NCI-H1105 treated with DMSO at 0.1 percent for 48 hours (cell line): Measurements from ENCODE around the gene CRACR2B.

ENCODE experiments used
- DNase-seq: peaks from one replicate; lab custom pipeline; 2025; lab: John Stamatoyannopoulos, UW

The CRACR2B gene

DNA sequence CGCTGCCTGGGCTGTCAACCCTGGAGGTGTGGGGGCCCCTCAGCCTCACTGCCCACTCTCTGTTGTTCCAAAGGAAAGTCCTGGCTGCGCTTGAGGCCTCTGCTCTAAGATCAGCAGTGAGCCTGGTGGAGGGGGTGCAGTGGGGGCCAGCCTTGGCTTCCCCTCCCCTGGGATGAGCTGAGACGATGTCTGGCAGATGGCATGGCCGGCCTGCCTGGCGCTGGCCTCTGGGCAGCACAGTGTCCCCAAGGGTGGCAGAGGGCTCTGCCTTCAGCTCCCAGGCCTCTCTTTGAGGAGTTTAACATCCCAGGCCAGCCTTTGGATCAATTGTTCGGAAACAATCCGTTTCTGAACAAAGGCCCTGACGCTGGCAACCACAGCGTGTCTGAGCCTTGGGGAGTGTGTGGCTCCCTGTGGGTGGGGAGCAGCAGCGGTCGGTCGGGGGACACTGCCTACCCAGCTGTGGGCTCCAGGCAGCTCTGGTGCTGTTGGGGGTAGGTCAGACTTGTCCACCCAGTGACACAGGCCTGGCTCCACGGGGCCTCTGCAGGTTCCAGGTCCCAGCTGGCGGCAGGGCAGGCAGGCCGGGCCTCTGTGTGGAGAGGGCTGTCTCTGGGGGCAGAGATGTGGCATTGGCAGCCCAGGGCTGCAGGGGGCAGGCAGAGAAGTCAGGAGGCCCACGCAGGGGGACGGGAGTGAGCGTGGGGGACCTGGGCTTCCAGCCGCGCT is 27.0 kb downstream of the CRACR2B start:
- no peak for DNase-seq

DNA sequence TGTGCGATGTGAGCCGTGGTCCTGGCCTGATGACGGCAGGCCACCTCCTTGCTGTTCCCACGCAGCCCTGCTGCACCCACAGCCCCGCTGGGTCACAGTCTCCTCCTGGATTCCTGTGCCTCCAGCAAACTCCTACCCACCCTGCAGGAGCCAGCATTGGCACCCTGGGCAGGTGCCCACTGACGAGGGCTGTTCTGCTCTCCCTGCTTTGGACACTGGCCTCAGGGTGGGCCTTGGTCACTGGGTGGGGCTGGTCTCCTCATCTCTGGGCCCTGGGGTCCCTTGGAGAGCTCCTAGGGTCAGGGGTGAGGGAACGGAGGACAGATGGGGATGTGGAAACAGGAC is 27.6 kb downstream of the CRACR2B start:
- no peak for DNase-seq

DNA sequence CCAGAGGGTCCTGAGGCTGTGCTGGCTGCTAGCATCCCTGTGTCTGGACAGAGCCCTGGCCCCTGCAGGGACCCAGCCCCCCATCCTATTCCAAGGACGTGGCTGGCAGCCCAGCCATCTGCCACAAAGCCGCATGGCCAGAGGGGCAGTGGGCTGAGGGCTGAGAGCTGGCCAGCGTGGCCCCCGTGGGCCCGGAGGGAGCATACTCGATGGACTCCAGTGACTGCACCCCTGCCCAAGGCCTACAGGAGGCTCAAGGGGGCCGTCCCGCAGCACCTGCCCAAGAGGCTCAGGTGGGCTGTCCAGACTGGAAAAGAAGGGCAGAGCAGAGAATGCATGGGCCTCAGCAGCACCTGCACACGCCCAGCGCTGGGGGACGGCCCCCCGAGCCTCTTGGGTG is 28.1 kb downstream of the CRACR2B start:
- no peak for DNase-seq

DNA sequence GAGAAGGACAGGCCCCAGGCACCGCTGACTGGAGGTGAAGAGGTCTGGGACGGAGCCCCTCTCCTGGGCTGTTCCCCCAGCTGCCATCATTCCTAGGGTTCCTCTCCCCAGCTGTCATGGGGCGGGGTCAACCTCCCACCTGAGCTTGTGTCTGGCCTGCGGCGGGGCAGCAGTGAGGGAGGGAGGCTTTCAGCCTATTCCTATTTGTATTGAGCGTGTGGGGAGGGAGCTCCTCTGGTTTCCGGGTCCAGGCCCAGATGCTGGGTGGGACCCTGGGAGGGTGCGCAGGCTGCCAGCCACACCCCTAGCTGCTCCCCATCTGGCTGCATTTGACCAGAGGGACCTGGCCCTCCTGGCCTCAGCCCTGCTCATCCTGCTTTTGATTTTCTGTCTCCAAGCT is 28.7 kb downstream of the CRACR2B start:
- no peak for DNase-seq

DNA sequence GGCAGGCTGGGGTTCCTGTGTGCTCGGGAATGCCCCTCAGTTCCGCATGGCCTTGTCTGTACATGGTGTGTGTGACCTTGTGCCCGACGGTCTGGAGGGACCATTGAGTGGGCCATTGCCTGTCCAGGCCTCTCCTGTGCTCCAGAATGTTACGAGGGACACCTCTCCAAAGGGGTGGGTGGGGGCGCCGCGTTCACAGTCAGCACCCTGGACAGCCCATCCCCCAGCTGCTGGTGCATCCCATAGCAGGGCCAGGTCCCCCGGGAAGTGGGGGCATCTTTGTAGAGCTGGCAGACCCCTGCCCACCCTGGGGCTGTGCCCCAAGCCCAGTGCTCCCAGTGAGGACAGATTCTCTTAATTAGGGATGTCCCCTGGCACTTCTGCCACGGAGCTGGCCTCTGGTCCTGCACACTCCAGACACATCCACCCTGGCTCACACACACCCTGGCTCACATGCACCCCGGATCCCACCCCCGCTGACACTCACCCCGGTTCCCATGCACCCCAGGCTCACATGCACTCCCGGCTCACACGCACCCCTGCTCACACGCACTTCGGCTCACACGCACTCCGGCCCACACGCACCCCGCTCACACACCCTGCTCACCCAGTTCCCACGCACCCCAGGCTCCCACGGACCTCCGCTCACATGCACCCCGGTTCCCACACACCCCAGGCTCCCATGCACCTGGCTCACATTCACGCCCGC is 30.5 kb downstream of the CRACR2B start:
- DNase-seq, result no peak

DNA sequence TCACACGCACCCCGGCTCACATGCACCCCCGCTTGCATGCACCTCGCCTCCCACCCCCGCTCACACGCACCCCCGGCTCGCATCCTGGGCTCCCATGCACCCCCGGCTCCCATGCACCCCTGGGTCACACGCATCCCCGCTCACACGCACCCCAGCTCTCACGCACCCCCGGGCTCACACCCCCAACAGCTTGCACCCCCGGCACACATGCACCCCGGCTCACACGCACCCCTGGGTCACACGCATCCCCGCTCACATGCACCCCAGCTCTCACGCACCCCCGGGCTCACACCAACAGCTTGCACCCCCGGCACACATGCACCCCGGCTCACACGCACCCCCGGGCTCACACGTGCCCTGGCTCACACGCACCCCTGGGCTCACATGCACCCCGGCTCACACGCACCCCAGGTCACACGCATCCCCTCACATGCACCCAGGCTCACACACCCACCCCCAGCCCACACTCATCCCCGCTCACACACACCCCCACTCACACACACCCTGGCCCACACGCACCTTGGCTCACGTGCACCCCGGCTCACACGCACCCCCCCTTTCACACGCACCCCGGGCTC is 31.1 kb downstream of the CRACR2B start:
- DNase-seq, result no peak

DNA sequence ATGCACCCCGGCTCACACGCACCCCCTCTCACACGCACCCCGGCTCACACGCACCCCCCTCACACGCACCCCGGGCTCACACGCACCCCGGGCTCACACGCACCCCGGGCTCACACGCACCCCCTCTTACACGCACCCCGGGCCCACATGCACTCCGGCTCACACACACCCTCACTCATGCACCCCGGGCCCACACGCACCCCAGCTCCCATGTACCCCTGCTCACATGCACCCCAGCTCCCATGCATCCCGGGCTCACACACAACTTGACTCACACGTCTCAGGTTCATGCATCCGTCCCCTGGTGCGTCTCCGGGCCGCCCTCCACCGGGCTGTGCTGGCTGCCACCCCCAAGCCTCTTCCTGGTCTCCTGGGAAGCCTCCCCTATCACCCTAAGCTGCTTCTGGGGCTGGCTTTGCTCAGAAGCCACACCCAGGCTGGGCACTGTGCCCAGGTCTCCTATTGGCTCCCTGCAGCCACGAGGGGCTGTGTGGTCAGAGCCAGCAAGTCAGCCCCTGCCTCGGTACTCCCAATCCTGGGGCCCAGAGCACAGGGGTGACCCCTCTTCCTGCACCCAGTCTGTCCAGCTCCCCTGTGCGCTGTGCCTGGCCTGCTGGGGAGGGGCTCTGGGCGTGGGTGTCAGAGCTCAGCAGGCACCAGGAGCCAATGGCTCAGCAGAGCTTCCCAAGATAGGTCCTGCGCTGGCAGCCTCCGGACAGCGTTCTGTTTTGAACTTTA is 31.8 kb downstream of the CRACR2B start:
- peak; percentile 81 for DNase-seq

DNA sequence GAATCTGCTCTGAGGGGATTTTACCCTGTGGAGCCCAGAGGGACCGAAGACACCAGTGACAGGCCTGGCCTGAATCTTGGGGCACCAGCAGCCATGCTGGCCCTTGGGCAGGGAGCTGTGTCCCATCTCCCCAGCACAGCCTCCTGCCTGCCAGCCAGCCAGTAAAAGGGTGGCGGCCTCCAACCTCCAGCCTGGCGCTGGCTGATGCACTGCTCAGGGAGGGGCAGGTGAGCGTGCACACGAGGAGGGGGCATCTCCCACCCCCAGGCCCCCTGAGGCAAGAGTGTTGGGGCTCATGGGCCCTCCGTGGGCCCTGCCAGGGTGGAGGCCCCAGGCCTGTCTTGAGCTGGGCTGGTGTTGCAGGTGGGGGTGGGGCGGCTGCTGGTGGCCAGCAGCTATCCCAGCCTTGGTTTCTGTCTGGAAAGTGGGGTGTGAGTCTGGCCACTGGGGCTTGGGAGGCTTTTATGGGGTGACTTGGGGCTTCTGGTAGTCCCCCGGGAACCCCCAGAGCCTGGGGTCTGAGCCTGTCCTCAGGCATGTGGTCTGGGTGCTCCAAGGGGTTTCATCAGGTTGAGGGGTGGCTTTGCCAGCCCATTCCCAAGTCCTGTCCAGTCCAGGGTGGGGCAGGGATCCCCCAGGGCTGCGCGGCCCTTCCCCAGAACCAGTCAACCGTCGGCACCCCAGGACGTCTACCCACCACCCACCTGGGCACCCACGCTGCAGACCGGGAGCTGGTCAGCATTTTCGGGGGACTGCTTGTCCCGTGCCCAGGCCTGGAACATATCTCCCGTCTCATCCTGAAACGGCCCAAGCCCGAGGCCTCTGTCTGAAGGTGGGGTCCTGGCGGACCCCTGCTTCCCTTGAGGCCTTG is 32.8 kb downstream of the CRACR2B start:
- no peak for DNase-seq

DNA sequence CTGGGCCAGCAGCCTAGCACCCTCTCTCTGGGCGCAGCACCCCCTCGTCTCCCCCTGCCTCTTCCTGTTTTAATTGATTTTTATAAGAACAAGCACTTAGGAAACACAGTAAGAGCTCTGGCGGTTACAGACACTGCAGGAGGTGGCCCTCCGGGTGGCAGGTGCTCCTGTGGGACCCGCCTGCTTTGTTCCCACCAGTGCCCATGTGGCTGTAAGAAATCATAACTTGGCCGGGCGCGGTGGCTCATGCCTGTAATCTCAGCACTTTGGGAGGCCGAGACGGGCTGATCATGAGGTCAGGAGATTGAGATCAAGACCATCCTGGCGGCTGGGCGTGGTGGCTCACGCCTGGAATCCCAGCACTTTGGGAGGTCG is 33.4 kb downstream of the CRACR2B start:
- DNase-seq, result no peak

DNA sequence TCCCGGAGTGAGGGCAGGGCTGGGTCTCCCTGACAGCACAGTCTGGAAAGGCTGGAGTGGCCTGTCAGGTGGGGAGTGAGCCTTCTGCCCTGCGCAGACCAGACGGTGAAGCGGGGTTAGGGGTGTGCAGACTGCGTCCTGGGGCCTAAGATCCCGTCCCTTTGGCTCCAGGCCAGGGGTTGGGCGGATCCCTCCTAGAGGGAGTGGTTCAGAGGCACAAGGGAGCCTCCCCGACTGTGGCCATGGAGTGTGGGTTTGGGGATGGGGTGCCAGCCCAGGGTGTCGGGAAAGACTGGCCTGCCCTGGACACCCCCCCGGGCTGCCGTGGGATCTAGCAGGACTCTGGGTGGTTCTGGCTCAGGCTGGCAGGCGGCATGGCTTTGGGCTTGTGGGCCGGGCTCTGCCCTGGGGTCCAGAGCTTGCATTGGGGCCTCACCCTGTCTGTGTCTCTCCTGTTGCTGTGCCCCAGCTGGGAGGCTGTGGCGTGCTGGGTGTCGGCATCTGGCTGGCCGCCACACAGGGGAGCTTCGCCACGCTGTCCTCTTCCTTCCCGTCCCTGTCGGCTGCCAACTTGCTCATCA is 34.5 kb downstream of the CRACR2B start:
- DNase-seq, result no peak

DNA sequence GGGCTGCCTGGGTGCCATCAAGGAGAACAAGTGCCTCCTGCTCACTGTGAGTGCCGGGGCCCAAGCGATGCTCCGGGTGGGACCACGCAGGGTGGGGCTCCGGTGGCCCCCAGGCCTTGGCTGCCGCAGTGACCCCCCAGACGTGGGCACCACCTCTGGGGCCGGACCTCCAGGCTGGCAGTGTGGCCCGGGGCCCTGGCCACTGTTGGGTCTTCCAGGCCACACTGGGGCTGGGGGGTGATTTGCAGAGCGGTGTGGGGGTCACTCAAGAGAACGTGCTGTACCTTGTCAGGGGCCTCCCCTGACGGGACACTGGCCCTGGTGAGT is 34.9 kb downstream of the CRACR2B start:
- DNase-seq, result no peak

DNA sequence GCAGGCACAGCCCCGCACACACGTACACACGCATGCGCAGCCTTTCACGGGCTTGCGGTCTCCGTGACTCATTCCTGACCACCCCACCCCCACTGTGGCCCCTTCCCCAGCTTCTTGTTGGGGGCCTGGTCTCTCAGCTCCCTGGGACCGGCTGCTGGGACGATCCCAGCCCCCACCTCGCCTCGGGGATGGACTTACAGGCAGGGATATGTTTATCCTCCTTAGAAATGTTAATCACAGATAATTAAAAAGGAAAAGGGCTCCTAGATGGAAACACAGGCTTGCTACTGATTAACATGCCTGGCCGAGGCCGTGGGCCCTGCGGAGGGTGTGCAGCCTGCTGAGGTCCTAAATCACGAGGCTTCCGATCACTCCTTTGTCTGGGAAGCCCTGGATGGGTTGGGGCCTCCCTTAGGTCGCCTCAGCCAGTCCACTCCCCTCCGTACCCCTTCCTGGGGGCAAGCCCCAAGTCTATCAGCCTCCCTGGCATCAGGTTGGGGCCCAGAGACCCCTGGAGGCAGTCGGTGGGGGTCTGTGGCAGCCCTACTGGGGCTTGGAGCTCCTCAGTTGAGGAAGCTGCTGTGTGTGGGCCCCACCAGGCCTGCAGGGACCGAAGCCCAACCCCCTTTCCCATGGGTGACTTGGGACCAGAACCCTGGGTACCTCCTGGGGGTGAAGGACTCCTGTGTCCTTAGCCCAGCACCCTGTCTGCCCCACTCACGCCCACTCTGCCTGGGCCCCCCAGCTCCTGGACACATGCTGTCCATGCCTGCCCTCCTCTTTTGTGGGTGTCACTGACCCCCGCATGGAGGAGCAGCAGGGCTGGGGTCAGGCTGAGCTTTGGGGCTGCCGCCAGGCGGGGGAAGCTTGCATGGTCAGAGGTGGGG is 35.5 kb downstream of the CRACR2B start:
- no peak for DNase-seq

DNA sequence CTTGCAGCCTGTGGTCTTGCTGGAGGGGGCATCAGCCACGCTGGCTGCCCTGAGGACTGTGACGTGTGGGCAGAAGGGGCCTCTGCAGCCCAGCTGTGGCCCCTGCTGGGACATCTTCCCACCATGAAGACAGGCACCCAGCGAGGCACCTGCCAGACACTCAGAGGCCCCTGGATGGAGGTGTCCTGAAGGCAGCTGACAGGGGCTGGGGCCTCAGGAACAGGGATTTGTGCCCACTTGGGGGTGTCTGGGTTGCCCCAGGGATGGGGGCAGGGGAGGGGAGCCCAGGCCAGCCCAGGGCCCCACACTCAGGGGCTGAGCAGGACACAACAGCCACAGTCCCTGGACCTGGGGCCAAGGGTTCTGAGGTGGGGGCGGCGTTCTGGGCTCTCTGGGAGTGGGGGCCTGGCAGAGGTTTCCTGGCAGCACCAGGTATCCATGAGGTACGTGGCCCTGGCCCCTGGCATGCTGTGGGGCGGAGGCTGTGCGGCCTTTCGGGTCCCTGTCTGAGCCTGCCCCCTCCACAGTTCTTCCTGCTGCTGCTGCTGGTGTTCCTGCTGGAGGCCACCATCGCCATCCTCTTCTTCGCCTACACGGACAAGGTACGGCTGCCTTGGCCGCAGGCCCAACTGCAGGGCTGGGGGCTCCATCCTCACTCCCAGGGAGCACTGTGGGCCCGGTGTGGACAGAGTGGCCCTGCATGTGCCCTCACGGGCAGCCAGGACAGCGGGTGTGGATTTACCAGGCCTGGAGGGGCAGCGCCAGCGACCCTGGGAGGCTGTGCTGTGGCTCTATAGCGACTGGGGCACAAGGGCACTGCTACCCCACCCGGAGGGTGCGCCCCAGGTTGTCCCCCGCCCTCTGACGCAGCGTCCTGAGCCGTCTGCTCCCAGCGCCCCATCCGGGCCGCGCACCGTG is 36.5 kb downstream of the CRACR2B start:
- no peak for DNase-seq

DNA sequence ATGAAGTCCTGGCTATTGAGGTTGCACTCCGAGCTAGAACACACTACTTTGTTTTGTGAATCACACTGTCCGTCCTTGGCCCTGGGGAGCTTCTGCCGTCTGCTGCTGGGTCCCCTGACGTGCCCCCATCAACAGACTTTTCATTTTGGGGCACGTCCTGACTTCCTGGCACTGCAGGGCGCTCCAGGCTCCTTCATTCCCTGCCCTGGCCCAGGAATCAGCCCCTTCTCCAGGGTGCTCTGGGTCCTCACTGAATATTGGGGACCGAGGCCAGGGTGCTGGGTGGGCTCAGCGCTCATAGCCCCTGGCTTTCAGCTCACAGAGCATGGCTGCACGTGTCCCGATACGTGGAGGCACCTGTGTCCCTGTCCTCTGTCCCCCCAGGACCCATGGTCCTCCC is 37.2 kb downstream of the CRACR2B start:
- no peak for DNase-seq

DNA sequence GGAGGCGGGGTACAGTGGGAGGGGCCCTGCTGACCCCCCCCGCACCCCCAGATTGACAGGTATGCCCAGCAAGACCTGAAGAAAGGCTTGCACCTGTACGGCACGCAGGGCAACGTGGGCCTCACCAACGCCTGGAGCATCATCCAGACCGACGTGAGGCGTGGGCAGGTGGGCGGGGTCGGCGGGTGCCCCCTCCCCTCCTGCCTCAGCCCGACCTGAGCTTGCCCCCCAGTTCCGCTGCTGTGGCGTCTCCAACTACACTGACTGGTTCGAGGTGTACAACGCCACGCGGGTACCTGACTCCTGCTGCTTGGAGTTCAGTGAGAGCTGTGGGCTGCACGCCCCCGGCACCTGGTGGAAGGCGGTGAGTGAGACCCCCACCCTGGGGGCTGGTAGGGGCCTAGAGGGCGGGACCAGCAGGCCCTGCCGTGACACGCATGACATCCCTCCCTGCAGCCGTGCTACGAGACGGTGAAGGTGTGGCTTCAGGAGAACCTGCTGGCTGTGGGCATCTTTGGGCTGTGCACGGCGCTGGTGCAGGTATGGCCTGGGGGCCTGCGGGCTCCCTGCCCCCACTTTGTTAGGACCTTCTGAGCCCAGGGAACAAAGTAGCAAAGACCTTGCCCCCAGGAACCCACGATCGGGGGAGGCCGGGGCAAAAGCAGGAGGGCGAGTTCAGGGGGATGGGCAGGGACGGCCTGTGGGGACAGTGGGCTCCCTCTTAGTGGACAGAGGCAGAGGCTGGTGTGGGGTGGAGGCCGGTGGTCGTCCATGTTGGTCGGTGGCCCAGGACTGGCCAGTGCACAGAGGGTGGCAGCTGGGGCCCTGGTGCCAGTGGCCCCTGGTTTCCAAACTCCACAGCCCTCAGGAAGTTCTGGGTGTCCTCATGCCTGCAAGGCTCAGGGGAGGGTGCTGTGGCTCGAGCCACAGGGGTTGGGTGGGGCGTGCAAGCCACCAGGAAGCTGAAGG is 38.0 kb downstream of the CRACR2B start:
- DNase-seq, result no peak

DNA sequence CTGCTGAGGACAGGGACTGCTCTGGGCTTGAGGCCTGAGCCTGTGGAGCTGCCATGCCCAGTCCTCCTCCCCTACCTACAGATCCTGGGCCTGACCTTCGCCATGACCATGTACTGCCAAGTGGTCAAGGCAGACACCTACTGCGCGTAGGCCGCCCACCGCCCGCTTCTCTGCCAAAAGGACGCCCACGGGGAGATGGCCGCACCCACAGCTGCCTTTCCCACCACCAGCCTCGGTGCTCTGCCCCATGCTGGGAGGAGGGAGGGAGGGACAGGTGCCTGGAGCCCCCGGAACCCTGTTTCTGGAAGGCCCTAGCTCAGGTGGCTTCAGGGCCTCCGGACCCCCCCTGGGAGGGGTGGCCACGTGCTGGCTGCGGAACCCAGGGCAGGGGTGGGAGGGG is 38.8 kb downstream of the CRACR2B start:
- no peak for DNase-seq

DNA sequence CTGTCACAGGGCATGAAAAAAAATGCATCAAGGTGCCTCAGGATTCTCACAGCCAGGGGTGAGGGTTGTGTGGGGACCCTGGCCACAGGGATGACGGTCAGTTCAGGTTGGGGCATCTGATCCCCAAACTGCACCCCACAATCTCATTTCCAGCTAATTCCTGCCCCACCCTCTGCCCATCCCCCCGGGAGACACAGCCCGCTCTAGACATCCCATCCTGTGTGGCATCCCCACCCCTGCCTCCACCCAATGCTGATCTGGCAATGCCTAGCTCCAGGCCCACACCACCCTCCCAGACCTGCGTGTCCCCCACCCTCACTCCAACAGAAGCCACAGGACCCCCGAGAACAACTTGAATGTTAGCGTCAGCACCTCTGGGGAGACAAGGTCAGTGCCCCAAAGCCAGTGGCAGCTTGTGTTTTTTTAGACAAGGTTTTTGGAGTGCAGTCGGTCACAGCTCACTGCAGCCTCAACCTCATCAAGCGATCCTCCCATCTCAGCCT is 40.2 kb downstream of the CRACR2B start:
- no peak for DNase-seq

DNA sequence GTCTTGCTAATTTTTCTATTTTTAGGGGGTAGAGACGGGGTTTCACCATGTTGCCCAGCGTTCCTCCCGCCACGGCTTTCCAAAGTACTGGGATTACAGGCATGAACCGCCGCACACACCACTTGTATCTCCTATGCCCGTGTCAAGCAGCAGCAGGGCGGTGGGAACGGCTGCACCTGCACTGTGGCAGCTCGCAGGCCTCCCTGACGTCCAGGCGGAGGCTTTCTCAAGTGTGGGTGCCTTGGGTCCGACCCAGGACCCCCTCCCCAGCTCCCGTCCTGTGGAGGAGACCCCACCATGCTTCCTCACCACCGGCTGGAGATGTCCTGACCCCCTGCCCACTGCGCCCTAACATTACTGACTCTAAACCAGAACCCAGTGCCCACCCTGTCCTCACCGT is 40.7 kb downstream of the CRACR2B start:
- no peak for DNase-seq
